GM21515 (cell line): Measurements from ENCODE around the gene SPEM1.

Experiments
- ATAC-seq: cut with Tn5 transposase; IDR thresholded peaks from one replicate; pipeline ENCODE4 v1.9.1; 2021; ENCODE audit not compliant: unreplicated experiment

The SPEM1 gene

DNA sequence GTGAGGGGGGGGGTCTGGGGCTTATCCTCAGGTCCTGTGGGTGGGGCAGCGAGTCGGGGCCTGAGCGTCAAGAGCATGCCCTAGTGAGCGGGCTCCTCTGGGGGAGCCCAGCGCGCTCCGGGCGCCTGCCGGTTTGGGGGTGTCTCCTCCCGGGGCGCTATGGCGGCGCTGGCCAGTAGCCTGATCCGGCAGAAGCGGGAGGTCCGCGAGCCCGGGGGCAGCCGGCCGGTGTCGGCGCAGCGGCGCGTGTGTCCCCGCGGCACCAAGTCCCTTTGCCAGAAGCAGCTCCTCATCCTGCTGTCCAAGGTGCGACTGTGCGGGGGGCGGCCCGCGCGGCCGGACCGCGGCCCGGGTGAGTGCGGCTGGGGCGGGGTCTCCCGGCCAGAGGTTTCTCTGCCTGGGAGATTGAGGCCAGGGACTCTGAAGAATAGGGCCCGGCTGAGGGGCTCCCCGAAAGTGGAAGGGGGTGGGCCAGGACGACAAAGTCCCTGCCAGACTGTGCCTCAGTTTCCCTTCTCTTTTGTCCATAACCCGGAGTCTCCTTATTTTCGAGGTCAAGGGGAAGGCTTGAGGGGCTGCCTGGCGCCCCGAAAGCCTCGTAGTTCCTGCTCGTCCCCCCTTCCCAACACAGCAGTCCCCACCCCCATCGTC is 19.5 kb downstream of the SPEM1 start, which contains the start of gene FGF11:
FGF11 (plus strand) TSS at position 51 of the 651 bp plus-strand sequence; CDS start at position 160, 109 bp downstream.
- no peak for ATAC-seq

DNA sequence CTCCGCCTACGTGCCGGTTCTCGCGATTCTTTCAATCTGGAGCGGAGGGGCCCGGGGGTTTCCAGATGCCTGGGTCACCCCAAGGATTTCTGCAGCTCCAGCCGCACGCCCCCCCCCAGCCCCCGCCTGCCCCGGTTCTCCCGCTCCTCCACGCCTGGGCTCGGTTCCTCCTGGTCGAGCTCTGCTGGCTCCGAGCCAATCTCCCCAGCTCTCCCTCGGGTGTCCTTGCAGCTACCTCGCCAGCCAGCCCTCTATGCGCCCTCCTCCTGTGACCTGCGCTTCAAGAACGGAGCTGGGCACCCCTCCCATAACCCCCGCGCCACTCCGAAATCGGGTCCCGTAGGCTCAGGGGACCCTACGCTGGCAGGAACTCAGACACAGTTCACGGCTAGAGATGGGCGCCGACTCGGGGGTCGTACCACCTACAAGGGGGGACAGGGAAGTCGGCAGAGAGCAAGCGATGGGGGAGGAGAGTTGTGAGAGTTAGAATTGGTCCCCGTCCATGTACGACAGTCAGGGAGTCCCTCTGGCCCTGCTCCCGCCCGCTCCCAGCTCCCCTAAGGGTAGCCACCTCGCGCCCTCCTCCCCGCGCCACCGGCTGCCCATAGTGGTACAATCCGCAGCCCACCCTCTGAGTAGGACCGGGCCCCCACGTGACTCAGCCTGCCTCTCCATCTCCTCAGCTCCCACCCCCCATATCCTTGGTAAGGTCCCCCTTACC is 20.1 kb downstream of the SPEM1 start:
- no peak for ATAC-seq

DNA sequence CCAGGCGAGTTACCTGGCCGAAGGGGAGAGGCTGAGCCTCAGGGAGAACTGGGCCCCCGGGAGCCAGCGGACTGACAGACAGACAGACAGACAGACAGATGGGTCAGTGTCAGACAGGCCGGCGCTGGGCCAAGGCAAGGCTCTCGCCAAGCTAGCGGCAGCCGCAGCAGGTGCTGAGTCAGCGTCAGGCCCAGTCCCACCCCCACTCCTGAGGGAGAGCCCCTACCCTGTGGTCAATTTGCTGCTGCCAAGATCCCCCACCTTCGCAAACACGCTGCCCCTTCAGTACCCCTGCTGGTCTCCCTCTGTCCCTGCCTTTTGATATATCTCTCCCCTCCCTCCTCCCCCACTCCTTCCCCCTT is 20.7 kb downstream of the SPEM1 start:
- no peak for ATAC-seq

DNA sequence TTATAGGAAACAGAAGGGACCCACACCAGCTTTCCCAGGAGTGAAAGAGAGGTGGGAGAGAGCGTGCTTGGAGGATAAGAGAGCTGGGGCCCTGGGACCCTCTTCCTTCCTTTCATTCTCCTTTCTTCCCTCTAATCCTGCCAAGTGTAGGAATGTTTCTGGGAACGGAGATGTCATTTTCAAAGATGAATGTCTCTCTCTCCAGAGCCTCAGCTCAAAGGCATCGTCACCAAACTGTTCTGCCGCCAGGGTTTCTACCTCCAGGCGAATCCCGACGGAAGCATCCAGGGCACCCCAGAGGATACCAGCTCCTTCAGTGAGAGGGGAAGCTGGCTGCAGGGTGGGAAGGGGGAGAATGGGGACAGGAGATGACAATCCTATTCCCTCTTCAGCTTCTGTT is 21.1 kb downstream of the SPEM1 start:
- ATAC-seq: no peak

DNA sequence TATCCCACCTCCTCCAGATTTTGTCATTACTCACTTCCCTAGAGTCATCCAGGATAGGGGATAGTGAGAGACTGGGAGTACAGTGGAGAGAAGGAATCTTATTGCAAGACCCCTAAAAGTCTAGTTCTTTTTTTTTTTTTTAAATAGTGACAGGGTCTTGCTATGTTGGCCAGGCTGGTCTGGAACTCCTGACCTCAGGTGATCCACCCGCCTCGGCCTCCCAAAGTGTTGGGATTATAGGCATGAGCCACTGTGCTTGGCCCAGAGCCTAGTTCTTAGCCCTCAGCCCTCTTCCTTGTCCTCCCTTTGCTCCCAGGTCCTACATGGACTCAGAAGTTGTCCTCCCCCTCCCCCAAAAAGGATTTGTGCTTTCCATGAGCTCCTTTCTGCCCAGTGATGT is 22.0 kb downstream of the SPEM1 start:
- no peak for ATAC-seq

DNA sequence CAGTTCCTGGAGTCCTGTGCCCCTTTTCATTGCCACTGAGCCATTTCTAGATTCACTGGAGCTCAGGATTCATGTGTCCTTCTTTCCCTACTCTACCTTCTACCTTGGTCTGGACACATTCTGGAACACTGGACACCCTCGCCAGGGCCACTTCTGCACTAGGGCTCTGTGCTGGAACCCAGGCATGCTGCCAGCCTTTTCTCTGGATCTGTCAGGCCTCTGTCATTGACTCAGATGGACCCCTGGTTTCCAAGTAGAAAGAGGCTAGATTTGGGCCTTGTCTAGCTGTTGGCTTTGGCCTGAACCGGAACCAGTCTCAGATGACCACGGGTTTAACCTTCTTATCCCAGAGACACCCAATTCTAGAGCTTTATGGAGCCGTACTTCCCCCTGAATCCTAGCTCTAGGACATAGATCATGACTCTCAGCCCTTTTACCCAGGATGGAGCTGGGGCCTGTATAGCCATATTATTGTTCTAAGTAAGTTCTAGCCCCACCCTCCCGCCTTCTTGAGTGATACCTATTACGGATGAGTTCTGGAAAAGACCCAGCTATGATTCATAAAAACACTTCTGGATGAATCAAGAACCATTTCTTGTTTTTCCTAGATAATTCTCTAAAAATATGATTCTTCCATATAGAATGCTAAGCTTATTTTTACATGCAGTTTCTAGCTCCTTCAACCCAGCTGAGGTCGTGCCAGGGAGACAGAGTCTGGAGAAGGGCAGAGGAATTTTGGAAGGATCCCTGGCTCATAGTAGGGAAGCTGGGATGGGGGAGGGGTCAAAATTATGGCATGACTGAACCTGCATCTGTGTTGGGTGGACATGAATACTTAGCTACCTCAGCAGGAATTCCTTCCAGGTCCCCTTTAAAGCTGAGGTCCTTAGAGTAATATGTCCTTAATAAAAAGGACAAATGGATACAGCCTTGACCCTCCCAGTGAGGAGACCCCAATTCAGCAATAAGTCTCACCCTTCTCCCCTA is 23.7 kb downstream of the SPEM1 start:
- ATAC-seq: no peak

DNA sequence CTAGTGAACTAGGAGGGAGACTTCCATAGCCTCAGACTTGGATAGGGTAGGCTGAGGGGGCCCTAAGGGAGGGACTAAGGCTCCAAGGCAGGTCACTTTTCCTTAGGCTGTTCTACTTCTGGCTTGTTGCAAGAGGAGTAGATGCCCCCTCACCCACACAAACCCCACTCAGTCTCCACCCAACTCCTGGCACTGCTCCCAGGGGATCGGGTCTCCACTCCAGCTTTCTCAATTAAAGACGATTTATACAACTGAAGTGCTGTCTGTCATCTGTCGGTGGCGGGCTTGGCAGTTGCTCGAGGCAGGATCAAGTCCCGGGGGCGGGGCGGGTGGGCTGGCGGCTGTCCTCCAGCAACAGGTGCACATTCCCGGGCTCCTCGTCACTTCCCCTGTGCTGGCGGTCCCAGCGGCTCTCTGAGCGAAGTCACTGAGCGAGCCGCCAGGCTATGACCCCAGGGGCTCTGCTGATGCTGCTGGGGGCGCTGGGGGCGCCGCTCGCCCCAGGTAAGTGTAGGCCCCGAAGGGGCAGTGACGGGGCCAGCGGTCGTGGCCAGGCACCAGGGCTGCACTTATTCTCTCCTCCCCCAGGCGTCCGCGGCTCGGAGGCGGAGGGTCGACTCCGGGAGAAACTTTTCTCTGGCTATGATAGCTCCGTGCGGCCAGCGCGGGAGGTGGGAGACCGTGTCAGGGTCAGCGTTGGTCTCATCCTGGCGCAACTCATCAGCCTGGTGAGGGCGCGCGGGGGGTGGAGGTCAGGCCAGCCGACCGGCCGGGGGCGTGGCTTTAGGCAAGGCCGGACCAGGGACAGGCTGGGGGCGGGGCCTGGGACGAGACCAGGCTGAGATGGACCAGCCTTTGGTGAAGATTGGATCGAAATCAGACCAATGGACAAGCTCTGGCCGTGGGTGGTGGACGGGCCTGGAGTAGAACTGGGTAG is 24.8 kb downstream of the SPEM1 start, which contains the start of gene CHRNB1:
CHRNB1 (plus strand) TSS at position 380 of the 937 bp plus-strand sequence; CDS start at position 447, 67 bp downstream.
- ATAC-seq: no peak

DNA sequence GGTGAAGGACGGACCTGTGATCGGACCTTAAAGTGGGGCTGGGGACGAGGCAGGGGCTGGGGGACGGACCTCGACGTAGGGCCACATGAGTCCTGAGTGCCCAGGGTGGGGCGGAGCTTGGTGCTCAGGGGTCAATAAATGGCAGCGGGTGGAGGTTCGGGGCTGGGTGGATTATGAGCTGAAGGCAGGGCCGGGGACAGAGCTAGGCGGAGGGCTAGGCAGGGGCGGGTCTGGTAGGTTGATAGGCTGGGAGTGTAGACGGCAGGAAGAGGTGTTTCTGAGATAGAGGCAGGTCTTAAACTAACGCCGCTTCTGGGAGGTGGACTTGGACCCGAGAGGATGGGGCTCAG is 25.5 kb downstream of the SPEM1 start:
- ATAC-seq: no peak

DNA sequence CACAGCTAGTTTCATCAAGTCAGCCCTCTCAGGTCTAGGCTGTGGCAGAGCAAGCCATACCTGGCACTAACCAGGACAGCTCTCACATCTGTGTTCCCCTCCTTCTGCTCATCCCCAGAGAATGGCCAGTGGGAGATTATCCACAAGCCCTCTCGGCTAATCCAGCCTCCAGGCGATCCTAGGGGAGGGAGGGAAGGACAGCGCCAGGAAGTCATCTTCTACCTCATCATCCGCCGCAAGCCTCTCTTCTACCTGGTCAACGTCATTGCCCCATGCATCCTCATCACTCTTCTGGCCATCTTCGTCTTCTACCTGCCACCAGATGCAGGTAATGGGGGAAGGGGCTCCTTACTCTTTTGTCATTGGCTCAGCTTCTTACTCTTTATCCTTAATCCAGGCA is 28.3 kb downstream of the SPEM1 start:
- ATAC-seq: no peak

DNA sequence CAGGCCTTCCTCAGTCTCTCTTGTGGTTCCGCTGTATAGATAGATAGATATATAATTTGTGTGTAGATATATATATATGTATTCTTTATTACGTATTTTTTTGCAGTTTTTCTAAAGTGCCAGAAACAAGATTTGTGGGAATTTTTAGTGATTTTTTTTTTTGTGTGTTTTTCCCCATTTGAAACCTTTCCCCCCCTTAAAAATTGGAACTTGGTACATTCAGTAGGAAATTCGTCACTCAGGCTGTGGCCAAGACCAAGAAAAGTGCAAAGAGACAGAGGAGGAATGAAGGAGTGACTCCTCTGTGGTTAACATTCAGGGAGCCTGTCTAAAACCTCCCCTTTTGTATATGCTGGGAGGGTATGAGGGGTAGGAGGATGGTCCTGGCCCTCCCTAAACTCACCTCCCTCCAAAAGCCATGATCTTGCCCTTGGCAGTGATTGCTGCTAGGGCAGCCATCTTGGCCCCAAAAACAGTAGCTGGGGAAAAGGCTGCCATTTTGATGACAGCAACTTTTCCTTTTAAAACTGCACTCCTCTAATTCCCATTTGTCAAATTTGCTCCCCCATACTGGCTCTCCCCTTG is 39.9 kb downstream of the SPEM1 start:
- no peak for ATAC-seq

DNA sequence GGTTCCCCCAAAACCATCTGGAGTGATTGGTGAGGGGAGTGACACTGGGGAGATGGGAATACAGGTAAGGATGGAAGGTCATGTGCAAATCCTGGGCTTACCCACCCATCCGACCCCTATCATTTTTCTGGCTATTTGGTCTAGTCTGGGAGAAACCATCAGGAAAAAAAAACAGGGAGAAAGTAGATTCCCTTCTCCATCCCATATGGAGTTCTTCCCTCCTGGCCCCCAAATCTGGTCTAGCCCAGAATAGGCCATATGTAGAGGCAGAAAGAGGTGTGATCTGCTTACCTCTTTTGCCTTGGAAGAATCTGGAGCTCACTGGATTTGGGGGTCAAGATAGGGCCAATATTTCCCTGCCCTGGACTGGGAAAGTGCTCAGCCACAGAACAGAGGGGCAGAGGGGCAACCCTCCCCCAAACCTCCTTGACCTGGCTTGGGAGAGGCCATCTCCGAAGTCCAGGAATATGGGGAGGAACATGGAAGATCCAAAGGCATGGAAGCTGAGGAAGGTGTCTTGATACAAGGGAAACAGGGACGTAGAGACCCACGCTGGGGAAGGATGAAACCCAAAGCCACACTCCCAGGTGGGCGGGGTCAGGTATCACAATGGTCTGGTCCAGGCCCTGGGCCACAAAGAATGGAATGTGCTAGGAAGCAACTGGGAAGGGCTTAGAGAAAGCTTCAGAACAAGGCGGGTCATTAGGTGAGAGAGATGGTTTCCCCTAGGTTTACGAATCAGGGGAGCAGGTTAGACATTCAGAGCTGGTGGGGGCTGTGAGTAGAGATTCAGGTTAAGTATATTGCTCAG is 40.9 kb downstream of the SPEM1 start:
- no peak for ATAC-seq

DNA sequence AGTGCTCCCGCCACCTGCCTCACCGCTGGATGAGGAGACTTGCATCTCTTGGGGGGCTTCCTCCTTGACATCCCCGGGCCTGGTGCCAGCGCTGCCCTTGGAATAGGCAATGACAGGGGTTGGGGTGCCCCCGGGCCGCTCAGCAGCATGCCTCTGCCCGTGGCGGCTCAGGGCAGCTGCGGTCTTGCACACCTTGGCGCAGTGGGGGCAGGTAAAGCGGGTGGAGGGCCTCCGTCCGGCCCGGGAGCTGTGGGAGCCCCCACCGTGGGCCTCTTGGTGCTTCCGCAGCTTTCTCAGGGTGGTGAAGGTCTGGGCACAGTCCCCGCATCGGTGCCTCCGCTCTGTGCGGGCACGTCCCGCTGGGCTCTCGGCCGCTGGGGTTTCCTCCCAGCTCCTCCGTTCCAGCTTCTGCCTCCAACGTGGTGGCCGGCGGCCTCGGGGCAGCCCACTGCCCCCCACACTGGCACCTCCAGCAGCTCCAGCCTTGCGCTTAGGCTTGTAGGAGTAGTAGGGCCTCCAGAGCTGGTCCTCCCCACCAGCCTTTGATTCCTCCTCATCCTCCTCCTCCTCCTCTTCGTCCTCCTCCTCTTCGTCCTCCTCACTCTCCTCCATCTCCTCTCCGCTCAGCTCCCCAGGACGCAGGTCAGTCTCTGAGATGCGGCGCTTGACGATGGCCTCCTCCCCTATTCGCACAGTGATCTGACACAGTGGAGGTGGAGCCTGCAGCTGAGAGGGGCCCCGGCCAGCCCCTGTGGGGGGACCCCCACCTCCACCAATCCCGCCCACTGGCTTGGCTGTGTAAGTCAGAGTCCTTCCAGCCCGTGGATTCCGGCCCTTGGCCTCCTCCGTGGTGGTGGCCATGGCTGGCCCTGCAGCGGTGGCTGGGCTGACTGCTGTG is 42.6 kb downstream of the SPEM1 start:
- no peak for ATAC-seq

DNA sequence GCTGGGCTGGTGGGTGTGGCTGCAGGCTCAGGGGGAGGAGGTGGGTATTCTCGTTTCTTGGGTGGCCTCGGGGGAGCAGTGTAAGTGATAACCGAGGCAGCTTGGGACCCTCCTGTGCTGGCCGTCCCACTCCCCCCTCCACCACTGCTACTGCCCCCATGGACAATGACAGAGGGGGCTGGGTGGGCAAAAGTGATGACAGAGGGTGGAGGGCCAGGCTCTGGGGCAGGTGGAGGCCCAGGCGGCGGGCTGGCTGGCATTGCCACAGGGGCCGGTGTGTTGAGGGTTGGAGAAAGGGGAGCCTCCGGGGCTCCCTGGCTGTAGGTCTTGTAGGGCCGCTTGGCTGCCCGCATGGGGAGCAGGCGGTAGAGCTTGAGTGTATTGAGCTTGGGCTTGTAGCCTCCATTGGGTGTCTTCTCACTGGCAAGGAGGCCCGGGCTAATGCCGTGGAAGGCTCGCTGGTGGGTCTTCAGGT is 43.3 kb downstream of the SPEM1 start:
- ATAC-seq: no peak

DNA sequence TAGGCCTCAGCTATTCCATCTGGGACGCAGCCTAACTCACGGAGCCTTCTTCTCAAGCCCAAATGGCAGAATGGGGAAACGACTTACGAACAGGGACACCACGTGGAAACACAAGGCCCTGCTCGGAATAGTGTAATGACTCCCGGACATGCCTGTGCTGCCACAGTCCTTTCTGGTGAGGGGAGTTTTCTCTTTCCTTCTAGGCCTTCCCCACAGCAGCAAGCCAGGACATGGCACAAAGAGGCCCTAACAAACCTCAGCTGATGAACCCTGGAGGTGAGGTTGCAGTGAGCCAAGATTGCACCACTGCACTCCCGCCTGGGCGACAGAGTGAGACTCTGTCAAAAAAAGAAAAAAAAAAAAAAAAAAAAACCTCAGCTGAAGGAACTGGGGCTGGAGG is 44.0 kb downstream of the SPEM1 start:
- no peak for ATAC-seq

DNA sequence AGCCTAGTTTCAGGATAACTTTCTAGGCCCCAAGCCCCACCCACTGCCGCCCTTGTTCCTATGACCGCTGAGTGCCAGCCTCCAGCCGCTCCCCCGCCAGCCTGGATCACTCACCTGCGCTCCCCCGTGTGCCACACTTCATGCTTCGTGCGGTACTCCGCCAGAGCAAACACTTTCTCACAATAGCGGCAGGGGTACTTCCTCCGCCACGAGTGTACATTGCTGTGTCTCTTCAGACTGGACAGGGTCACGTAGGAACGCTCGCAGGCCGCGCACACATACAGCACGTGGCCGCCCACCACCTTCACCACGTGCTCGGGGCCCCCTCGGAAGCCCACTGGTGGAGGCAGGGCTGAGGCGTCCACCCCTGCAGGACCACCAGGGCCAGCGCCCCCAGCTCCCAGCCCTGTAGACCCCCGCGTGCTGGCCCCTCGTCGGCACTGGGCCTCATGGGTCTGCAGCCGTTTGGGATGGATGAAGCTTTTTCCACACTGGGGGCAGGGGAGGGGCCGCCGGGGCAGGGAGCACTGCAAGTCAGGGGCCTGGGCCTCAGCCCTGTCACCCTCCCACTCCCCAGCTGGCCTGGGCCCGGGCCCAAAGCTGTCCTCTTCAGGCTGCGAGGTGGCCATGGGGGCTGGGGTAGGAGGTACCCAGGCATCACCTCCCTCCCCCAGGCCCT is 45.6 kb downstream of the SPEM1 start:
- no peak for ATAC-seq

DNA sequence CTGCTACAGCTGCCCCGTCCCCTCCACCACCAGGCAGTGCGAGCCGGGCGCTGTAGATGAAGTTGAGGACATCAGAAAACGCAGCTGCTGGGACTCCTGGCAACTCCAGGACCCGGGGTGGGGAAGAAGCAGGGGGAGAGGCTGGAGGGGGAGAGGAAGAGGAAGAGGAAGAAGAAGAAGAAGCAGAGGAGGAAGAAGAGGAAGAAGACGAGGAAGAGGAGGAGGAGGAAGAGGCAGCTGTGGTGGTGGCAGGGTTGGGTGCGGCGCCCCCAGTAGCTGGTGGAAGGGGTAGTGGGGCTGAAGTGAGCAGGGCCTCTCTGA is 46.2 kb downstream of the SPEM1 start:
- ATAC-seq: no peak

DNA sequence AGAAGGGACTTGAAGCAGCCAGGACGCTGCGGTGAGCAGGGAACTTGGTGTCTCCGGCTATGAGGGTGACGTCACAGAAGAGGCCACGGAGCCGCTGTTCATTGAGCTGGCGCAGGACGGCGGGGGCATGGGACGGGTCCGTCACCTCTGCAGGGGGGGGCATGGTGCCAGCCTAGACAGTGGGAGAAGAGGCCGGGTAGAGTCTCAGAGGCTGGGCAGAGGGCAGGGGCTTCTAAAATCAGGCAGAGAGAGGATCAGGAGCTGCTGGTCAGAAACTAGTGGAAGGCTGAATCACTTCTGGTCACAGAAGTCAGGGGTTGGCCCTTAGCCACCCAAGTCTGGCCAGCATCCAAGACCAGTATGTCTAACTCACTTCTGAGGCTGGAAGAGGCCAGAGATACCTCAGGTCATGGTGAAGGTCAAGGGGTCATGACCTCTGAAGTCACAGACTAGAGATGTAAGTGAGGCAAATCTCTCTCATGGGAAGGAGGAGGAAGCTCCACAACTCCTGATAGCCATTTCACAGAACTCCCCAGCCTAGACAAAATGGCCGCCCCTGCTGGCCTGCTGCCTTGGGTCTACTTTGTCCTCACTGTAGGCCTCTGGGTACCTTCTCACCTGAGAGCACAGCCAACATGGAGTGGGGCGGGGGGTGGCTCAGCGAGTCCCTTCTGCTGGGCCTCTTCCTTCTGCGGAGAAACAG is 46.7 kb downstream of the SPEM1 start:
- ATAC-seq: no peak
